Type B pancreatic cell (in vitro differentiated cells): Measurements from ENCODE around the gene MSANTD2. TPM values are rescaled to one million over a fixed set of nuclear protein-coding genes. Genes with fewer than 3 reads are reported as not detected.

Source experiments
- DNase-seq: peaks from one replicate; pipeline ENCODE4 v3.0.0; 2021; ENCODE audit warnings: mixed read lengths; ENCODE audit not compliant: unreplicated experiment; ENCODE audit errors: extremely low spot score
- H3K27ac Mint-ChIP-seq: 2 replicates; pipeline ENCODE4 v1.8.0; 2021; ENCODE audit warnings: mild to moderate bottlenecking, mixed read lengths
- H3K27me3 Mint-ChIP-seq: 2 replicates; pipeline ENCODE4 v1.8.0; 2021; ENCODE audit warnings: mixed read lengths
- H3K36me3 Mint-ChIP-seq: 2 replicates; pipeline ENCODE4 v1.8.0; 2021; ENCODE audit warnings: mixed read lengths
- H3K4me1 Mint-ChIP-seq: one replicate; pipeline ENCODE4 v1.8.0; 2021; ENCODE audit warnings: mixed read lengths; ENCODE audit not compliant: unreplicated experiment
- H3K4me3 Mint-ChIP-seq: 2 replicates; pipeline ENCODE4 v1.8.0; 2021; ENCODE audit warnings: mild to moderate bottlenecking, mixed read lengths
- H3K9me3 Mint-ChIP-seq: 2 replicates; pipeline ENCODE4 v1.8.0; 2021; ENCODE audit warnings: mixed read lengths
- total RNA-seq: library from RNA; stranded (reverse); gene quantifications from 2 replicates; pipeline ENCODE4 v1.2.1, GENCODE V29; 2021; ENCODE audit warnings: low replicate concordance
- TF ChIP-seq, protein P1 (sequence below): fragments of 200-600 bp; sonication (generic); conservative IDR thresholded peaks from 2 replicates; pipeline ENCODE4 v1.5.0; 2021; ENCODE audit warnings: antibody characterized with exemption, mild to moderate bottlenecking

MSANTD2 gene
- total RNA-seq, 1 donor from 2014 or later = 27.4 TPM

DNA sequence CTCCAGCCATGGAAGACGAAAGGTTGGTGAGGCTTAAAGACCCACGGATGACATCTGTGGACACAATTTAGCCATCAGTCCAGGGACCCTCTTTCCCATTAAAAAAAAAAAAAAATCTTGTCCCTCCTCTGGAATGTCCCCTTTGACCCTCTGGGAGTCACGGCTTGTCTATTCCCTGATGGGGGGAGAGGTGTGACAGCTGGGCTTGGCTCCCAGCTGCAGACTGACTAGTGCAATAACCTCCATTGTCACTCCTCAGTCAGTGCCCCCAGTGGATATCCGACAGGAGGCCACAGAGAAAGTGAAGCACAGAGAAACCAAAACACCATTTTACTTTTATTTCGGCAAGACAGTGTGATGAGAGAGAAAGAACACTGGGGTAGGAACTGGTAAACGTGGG, 45.5 kb downstream of the MSANTD2 start:
- Mint-ChIP-seq H3K4me1 (peaks cover 12% of the 10 kb centered on the region), H3K27me3 (peaks cover 79% of the 10 kb centered on the region), H3K27ac (no peak overlapping the region), H3K4me3 (no peak overlapping the region), H3K9me3 (no peaks in the 10 kb centered on the region), H3K36me3 (no peaks in the 10 kb centered on the region)
- no peak for DNase-seq
- TF ChIP-seq, protein P1, sequence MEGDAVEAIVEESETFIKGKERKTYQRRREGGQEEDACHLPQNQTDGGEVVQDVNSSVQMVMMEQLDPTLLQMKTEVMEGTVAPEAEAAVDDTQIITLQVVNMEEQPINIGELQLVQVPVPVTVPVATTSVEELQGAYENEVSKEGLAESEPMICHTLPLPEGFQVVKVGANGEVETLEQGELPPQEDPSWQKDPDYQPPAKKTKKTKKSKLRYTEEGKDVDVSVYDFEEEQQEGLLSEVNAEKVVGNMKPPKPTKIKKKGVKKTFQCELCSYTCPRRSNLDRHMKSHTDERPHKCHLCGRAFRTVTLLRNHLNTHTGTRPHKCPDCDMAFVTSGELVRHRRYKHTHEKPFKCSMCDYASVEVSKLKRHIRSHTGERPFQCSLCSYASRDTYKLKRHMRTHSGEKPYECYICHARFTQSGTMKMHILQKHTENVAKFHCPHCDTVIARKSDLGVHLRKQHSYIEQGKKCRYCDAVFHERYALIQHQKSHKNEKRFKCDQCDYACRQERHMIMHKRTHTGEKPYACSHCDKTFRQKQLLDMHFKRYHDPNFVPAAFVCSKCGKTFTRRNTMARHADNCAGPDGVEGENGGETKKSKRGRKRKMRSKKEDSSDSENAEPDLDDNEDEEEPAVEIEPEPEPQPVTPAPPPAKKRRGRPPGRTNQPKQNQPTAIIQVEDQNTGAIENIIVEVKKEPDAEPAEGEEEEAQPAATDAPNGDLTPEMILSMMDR = no peak

DNA sequence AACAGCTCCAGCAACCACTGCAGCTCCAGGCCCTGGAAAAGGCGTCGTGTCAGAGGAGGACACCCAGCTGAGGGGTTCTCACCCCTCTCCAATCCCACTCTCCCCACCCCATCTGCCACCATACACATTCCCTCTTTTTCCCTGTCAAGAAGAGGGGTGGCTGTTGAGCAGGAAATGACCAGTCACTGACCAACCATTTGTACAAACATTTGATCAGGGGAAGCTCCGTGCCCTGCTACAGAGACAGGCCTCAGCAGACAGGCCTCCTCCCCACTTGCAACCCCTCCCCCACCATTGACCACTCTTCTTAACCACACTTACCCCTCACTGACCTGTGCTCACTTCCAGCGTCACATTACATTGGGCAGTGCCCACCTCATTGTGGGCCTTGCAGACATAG, 45.9 kb downstream of the MSANTD2 start:
- H3K36me3 Mint-ChIP-seq = no peaks in the 10 kb centered on the region
- DNase-seq = no peak
- TF ChIP-seq, protein P1 = no peak
- H3K27me3 Mint-ChIP-seq = peaks cover 78% of the 10 kb centered on the region
- no peak overlapping the region for H3K27ac Mint-ChIP-seq
- H3K4me3 Mint-ChIP-seq = no peak overlapping the region
- H3K4me1 Mint-ChIP-seq = peaks cover 12% of the 10 kb centered on the region
- H3K9me3 Mint-ChIP-seq = no peaks in the 10 kb centered on the region

DNA sequence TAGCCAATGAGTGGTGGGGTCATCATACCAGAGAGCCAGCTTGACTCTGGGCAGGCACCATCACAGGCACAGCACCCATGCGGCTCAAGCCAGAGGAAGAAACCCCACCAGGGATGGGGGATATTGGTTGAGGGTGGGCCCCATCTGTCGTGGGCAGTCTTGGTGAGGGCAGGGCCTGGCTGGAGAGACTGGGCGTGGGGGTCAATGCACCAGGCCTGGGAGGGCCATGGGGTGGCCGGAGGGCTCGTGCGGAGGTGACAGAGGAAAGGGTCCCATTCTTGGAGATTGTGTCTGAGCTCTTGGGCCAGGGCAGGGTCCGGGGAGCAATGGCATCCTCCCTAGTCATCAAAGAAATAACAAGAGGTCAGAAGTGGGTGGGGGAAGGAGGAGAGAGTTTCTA, 46.6 kb downstream of the MSANTD2 start:
- TF ChIP-seq, protein P1 = no peak
- no peak overlapping the region for H3K27ac Mint-ChIP-seq

DNA sequence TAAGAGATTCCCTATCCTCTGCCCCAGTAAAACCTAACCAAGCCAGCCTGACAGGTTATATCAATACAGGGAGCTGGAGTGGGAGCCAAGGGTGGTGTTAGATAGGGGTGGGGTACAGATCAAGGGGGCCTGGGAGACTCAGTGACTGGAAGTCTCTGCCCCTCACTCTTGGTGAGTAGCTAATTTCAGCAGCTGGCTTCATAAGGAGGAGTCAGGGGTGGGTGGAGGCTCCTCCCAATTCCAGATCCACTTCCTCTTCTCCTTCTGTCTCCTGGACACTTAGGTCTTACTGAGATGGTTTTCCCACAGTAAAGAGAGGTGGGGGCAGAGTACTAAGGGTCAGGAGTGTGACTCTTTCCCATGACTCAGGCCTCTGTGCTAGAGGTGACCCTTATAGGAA, 47.0 kb downstream of the MSANTD2 start:
- no peaks in the 10 kb centered on the region for H3K9me3 Mint-ChIP-seq
- no peaks in the 10 kb centered on the region for H3K36me3 Mint-ChIP-seq
- no peak overlapping the region for H3K27ac Mint-ChIP-seq
- DNase-seq = no peak
- TF ChIP-seq, protein P1 = no peak
- H3K4me1 Mint-ChIP-seq = peaks cover 6% of the 10 kb centered on the region
- H3K27me3 Mint-ChIP-seq = peaks cover 78% of the 10 kb centered on the region
- H3K4me3 Mint-ChIP-seq = no peak overlapping the region

More for the DNA sequence above, 46.6 kb downstream of the MSANTD2 start:
- Mint-ChIP-seq H3K4me3 (no peak overlapping the region), H3K4me1 (peaks cover 10% of the 10 kb centered on the region), H3K9me3 (no peaks in the 10 kb centered on the region), H3K27me3 (peaks cover 78% of the 10 kb centered on the region), H3K36me3 (no peaks in the 10 kb centered on the region)
- DNase-seq = no peak

DNA sequence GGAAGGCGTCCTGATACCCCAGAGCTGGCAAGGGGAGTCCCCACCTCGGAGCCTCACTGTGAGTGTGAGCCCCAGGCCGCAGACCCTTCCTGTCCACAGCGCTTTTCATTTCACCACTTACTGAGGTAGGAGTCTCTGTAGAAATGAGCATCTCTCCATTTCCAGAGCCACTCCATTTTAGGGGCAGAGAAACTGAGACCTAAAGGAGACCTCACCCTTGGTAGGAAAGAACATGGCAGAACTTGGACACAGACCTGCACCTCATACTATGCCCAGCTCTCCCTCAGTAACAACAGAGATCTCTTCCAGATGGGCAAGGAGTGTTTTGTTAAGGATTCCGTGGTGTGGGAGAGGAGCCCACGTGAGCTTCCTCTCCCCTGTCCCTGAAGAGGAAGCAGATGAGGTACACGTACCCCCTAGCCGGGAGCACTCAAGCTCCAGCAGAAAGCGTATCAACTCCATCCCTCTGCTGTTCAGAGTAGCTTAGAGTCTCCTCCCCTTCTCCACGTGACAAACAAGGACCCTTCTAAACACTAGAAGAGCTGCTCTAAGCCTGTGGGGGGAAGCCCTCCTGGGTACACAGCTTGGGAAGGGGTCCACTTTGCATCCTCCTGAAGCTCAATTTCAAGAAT, 47.6 kb downstream of the MSANTD2 start:
- Mint-ChIP-seq H3K4me3 (no peak overlapping the region), H3K9me3 (no peaks in the 10 kb centered on the region), H3K27ac (no peak overlapping the region), H3K4me1 (peaks cover 4% of the 10 kb centered on the region), H3K36me3 (no peaks in the 10 kb centered on the region), H3K27me3 (peaks cover 78% of the 10 kb centered on the region)
- no peak for DNase-seq
- TF ChIP-seq, protein P1 = no peak
